GM12892 (cell line): ENCODE data around the gene TNS1.

Experiments used
- POLR2A ChIP-seq: IDR thresholded peaks from 2 replicates; pipeline ENCODE4 v1.6.1; 2011; ENCODE audit warnings: low read depth, low read length, control low read depth
- POLR2AphosphoS5 ChIP-seq: IDR thresholded peaks from 2 replicates; pipeline ENCODE4 v1.6.1; 2011; ENCODE audit warnings: low read depth, low read length, control low read depth
- TAF1 ChIP-seq: IDR thresholded peaks from 2 replicates; pipeline ENCODE4 v1.6.1; 2011; ENCODE audit warnings: low read depth, mild to moderate bottlenecking, control low read depth, low read length, borderline replicate concordance

GRCh38 chr2:217938036-217938435 is 64.8 kb downstream of the TNS1 start:
- TF ChIP-seq POLR2A = no peak
- no peak for TF ChIP-seq POLR2AphosphoS5
- no peak for TF ChIP-seq TAF1
